ENCODE measurements around the gene OR1Q1.
"Not testable (repeated sequence)": the region's sequence is repeated elsewhere in the genome, so short reads cannot be mapped to it uniquely, and the experiment has no call there.

The OR1Q1 gene, protein sequence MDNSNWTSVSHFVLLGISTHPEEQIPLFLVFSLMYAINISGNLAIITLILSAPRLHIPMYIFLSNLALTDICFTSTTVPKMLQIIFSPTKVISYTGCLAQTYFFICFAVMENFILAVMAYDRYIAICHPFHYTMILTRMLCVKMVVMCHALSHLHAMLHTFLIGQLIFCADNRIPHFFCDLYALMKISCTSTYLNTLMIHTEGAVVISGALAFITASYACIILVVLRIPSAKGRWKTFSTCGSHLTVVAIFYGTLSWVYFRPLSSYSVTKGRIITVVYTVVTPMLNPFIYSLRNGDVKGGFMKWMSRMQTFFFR

DNA sequence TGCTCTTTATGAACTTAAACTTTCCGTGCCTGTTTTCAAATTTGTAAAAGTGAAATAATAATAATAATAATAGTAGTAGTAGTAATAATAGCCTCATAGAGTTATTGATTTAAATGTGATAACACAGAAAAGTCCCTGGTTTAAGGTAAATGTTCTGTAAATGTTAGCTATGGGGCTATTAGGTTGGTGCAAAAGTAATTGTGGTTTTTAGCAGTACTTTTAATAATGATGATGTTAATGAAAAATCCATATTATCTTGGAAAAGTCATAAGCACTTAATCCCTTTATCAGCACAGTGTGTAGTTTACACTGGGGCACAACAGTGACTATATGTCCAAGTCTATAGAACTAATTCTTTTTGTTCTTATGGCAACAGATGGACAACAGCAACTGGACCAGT, at the start of gene OR1Q1:
TSS of gene OR1Q1 (plus strand) at position 377 of the 400 bp plus-strand sequence. CDS start at position 377, 0 bp downstream.
- DNase-seq (ENCODE audit: low read depth in 2 of 2), result no peak

DNA sequence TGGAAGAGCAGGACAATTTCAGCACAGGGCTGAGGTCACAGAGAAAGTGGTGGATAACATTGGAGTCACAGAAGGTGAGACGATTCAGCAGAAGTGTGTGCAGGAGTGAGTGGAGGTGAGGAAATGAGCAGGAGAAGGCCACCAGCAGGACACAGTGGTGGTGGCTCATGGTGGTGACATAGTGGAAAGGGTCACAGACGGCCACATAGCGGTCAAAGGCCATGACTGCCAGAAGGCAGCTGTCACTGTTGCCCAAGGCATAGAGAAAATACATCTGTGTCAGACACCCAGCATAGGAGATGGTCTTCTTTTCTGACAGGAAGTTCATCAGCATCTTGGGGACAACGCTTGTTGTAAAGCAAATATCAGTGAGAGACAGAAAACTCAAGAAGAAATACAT, 46.6 kb upstream of the OR1Q1 start:
- DNase-seq (ENCODE audit: low read depth in 2 of 2), result no peak

DNA sequence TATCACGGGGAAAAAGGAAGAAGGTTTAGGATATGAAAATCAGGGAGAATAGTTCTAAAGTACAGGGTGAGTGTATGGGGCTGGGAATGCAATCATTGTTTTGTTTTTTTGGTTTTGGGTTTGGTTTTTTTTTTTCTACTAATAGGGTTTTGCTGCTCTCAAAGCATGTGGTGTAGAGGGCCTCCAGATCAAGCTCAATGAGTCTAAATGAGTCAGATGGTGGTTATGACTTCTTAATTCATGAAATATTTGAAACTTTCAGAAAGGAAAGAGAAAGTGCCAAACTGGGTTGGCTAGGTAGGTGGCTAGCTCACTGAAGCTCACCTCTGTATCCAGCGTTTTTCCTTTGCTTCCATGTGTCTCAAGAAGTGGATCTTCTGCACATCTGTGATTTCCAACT, 42.1 kb upstream of the OR1Q1 start:
- no peak for DNase-seq (ENCODE audit: low read depth in 2 of 2)

DNA sequence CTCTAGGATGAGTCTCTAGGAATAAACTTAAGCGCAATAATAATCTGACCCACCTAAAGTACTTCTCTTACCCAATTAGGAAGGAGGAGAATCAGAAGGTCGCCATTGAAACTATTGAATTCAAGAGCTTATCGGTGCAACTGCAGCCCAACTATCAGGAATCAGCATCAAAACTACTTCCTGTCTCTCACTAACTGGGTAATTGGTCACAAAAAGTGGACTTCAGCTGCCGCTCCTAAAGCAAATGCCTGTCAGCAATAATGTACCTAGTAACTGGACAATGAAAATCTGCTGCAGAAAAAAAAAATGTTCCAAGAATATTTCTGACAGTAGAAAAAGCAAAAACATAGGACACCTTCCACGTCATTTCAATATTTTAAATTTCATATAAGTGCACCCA, 34.7 kb upstream of the OR1Q1 start:
- no peak for DNase-seq (ENCODE audit: low read depth in 2 of 2)

DNA sequence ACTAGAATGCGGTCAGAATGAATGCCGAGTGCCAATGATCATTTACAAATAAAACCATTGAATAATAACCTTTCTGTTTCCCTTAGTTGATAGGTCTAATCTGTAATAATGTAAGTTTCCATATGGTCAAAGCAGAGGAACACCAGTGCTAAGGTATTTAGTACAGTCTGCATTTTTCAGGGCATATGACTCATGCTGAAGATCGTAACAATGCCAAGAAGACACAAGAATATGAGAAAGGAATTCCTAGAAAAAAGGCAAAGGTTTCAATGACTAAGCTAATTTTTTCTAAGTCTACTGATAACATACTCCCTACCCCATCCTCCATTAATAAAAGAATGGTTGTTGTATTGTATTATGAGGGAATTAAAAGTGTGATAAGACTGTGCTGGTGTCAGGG, 34.2 kb upstream of the OR1Q1 start:
- no peak for DNase-seq (ENCODE audit: low read depth in 2 of 2)

DNA sequence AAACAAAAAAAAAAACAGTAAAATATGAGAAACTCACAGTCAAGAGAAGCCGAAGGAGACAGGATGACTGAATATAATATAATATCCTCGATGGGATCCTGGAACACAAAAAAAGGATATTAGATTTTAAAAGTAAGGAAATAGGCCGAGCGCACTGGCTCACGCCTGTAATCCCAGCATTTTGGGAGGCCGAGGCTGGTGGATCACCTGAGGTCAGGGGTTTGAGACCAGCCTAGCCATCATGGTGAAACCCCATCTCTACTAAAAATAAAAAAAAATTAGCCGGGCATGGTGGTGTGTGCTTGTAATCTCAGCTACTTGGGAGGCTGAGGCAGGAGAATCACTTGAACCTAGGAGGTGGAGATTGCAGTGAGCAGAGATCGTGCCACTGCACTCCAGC, 31.3 kb upstream of the OR1Q1 start, which contains the start of gene OR1L8:
TSS of gene OR1L8 (minus strand) at position 101 of the 400 bp plus-strand sequence. CDS start 14,907 bp downstream, outside the sequence.
- not testable (repeated sequence) for DNase-seq (ENCODE audit: low read depth in 2 of 2)

DNA sequence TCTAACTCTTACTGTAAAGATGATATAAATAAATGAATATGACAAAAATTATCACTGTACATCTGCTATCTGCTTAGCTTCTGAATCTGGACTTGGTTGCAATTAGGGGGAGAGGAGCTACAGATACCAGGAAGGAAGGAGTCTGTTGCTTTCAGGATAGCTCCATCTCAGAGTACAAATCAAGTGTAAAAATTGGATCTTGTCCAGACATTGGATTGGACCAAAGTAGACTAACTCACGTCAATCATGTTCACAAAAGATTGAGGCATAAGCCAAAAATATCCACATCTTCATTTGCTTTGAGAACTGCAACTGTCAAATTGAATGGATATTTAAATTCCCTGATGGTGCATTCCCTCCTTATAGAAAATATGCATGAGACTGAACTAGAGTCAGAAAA, 8.8 kb upstream of the OR1Q1 start:
- no peak for DNase-seq (ENCODE audit: low read depth in 2 of 2)

DNA sequence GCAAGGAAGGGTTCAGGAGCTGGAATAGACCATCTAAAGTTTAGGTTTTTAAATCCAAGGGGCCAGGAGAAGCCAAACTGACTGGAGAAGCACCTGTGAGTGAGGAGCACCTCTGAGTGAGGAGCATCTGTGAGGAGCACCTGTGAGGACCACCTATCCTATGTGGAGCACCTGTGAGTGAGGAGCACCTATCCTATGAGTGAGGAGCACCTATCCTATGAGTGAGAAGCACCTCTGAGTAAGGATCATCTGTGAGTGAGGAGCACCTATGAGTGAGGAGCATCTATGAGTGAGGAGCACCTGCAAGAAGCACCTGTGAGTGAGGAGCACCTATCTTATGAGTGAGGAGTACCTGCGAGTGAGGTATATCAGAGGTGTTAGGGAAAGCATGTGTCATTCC, 8.0 kb upstream of the OR1Q1 start:
- no peak for DNase-seq (ENCODE audit: low read depth in 2 of 2)

DNA sequence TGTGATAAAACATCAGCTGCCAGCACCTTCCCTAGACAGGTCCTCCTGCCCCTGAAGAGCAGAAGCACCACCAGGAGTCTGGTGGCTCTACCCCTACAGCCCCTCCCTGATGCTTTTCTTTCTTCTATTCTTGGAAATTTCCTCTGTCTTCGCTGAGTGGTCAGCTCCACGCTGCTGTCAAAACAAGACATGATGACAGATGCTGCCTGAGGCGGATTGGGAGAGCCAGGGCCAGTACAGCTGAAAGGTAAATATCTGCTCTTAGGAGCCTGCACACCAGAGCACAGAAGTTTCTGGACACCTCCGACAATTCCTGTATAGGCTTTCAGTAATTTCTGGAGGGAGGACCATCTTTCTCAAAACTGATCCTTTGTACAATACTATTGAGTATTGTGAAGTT, 4.7 kb upstream of the OR1Q1 start:
- DNase-seq (ENCODE audit: low read depth in 2 of 2), result no peak

DNA sequence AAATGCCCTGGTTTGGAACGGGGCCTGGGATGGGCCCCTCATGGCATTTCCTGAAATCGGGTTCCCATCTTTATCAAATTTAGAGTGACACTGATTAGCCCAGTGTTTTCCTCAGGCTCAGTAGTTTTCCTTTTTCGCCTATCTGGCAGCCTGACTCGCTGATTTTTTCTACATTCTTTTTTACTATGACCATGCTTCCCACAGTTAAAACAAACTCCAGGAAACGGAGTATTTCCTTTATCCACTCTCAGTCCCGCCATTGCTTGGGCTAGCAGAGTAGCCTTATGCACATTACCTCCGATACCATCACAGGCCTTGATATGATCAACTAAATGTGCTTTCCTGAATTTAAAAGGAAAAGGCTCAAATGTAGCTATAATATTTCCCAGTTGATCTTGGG, 5.5 kb downstream of the OR1Q1 start:
- no peak for DNase-seq (ENCODE audit: low read depth in 2 of 2)

DNA sequence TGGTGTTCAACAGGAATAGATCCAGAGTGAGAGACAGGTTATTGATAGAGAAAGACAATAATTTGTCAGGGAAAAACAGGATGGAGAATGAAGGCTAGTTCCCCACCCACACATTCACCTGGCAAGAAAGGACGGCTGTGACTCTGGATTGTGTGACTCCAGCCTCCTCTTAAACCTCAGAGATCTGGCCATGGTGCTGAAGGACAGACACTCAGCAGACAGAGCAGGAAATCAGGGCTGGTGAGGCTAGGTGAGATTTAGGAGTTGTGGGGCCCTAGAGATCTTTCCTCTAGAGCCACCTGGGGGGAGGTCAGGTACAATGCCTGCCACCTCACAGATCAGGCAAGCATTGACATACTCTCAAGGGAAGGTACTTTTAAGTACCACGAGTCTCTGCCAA, 27.7 kb downstream of the OR1Q1 start:
- DNase-seq (ENCODE audit: low read depth in 2 of 2), result no peak

DNA sequence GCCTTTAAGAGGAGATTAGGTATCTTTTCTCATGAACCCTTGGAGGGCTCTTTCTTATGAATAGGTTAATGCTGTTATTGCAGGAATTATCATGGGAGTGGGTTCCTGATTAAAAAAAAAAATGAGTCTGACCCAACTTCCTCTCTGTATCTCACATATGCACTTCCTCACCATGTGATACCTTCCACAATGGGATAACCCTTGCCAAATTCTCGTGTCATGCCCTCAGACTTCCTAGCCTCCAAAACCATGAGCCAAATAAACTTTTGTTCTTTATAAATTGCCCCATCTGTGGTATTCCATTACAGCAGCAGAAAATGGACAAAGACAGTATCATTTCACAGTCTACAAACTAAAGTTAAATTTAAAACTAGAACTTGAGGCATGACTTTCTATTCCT, 41.8 kb downstream of the OR1Q1 start:
- DNase-seq (ENCODE audit: low read depth in 2 of 2), result no peak

DNA sequence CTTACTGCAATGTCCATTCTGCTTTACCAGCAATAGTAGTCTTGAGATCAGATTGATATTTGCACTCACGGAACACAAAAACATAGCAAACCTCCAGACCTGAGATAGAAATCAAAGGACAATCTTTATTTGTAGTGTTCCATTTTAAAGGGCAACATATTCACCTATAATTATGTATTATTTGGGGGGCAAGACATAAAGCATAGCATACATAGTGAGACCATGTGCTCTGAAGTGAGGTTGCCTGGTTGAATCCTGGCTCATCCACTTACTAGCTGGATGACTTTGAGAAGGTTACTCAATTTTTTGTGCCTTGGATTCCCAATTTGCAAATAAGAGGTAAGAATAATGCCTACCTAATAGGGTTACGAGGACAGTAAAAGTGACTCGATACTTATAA, 43.0 kb downstream of the OR1Q1 start, which contains the start of gene OR1B1:
TSS of gene OR1B1 (minus strand) at position 101 of the 400 bp plus-strand sequence.
- no peak for DNase-seq (ENCODE audit: low read depth in 2 of 2)

DNA sequence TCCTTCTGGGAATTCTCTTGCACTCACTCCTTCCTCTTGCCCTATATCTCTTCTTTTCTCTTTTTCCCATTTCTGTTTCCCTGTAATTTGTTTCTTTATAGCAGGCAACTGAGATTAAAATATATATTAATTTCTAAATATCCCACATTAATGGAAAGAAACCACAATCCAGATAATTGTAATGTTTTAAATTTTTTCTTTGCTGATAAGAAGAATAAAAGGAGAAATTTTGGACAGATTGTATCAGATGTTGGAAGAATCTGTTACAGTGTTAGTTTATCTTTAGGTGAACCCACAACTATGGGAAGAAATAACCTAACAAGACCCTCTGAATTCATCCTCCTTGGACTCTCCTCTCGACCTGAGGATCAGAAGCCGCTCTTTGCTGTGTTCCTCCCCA, 46.9 kb downstream of the OR1Q1 start, which contains the start of gene OR1L1:
TSS of gene OR1L1 (plus strand) at position 301 of the 400 bp plus-strand sequence. CDS start at position 301, 0 bp downstream.
- DNase-seq (ENCODE audit: low read depth in 2 of 2), result no peak
